Omental fat pad (tissue), 4 donors: ENCODE data around the gene TMEM178A. TPM values are rescaled to one million over a fixed set of nuclear protein-coding genes. Genes with fewer than 3 reads are reported as not detected.

ENCODE experiments used
- ATAC-seq: fragments of 150-250 bp; one replicate; pipeline ENCODE4 v1.9.1; 2016; ENCODE audit warnings: mild to moderate bottlenecking, moderate library complexity; ENCODE audit not compliant: low FRiP score
- DNase-seq: peaks from one replicate; pipeline ENCODE4 v3.0.0-alpha.2; 2019; ENCODE audit warnings: low spot score
- total RNA-seq, 4 donors: library from RNA; depleted of rRNA; stranded (reverse); fragments of >200 nt; gene quantifications; one replicate each; pipeline ENCODE4 v1.1.0, GENCODE V29; 2016
- TF ChIP-seq, protein P1 (sequence below), 3 donors: fragments of 450-650 bp; IDR thresholded peaks; one replicate each; pipeline ENCODE4 v1.5.1; 2016 to 2017; ENCODE audit warnings: antibody characterized with exemption in 3 of 3, mild to moderate bottlenecking in 3 of 3, moderate library complexity in 2 of 3

Gene TMEM178A
- total RNA-seq, 4 donors from 2014 or later: 1.6 to 2.0 (median 1.8) TPM

DNA sequence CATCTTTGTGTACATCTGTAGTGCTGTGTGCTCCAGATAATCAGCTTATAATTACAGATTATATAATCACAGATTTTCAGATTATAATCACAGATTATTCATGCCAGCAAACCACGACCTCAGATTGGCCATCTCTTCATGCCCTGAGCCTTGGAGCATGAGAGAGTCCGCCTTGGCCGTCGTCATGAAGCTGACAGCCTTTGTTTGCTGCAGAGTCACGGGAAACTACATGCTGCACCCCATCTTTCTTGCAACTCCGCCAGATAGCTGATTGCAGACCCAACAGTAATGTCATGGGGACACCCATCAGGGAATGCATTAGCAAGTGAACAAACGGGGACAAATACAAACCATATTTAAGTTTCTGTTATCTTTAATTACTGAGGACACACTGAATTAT is 7.3 kb downstream of the TMEM178A start:
- ATAC-seq (no peak), DNase-seq (no peak)
- TF ChIP-seq, protein P1, sequence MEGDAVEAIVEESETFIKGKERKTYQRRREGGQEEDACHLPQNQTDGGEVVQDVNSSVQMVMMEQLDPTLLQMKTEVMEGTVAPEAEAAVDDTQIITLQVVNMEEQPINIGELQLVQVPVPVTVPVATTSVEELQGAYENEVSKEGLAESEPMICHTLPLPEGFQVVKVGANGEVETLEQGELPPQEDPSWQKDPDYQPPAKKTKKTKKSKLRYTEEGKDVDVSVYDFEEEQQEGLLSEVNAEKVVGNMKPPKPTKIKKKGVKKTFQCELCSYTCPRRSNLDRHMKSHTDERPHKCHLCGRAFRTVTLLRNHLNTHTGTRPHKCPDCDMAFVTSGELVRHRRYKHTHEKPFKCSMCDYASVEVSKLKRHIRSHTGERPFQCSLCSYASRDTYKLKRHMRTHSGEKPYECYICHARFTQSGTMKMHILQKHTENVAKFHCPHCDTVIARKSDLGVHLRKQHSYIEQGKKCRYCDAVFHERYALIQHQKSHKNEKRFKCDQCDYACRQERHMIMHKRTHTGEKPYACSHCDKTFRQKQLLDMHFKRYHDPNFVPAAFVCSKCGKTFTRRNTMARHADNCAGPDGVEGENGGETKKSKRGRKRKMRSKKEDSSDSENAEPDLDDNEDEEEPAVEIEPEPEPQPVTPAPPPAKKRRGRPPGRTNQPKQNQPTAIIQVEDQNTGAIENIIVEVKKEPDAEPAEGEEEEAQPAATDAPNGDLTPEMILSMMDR (IDR thresholded peaks at IDR 0.05): no peak

DNA sequence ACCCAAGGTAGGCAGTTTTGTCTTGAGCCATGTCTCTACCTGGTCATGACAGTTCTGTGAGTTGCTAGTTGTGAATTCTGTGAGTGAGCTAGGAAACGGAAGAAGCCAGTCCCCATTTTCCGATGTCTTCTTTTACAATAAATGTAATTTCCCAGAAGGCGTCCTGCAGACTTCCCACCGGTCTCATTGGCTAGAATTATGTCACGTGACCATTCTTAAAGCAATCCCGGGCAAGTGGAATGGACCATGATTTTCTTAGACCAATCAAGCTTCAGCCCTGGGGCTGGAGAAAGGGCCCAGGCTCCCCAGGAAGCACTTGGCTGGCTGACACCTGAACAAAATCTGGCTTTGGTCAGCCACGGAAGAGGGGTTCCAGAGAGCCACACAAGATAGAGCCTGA is 10.6 kb downstream of the TMEM178A start:
- TF ChIP-seq, protein P1 (IDR thresholded peaks at IDR 0.05): no peak
- DNase-seq: no peak
- no peak for ATAC-seq

DNA sequence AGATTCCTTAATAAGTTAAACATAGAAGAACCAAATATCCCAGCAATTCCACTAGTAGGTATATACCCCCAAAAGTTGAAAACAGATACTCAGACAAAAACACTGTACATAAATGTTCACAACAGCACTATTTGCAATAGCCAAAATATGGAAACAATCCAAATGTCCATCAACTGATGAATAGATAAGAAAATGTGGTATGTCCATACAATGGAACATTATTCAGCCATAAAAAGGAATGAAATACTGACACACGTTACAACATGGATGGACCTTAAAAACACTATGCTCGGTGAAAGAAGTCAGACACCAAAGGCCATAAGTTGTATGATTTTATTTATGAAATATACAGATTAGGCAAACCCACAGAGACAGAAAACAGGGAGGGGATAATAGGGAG is 12.5 kb downstream of the TMEM178A start:
- DNase-seq (no peak), ATAC-seq (no peak)
- TF ChIP-seq, protein P1 (IDR thresholded peaks at IDR 0.05): no peak

DNA sequence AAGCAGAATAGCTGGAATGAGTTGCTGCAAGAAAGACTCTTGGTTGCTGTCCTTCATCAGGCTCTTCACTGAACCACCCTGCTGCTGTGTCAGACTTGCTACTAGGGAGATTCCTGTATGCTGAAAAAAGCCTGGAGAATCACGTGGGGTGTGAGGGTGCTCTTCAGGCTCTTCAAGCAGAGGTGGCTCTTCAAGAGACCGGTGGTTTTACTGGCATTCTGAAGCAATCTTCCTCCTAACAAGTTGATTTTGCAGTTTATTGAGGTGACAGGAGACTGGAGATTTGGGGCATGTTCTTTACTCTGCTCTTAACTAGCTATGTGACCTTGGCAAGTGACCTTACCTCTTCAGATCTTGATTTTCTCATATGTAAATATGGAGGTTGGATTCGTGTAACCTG is 14.1 kb downstream of the TMEM178A start:
- no peak for ATAC-seq
- TF ChIP-seq, protein P1 (IDR thresholded peaks at IDR 0.05): no peak
- DNase-seq: no peak

DNA sequence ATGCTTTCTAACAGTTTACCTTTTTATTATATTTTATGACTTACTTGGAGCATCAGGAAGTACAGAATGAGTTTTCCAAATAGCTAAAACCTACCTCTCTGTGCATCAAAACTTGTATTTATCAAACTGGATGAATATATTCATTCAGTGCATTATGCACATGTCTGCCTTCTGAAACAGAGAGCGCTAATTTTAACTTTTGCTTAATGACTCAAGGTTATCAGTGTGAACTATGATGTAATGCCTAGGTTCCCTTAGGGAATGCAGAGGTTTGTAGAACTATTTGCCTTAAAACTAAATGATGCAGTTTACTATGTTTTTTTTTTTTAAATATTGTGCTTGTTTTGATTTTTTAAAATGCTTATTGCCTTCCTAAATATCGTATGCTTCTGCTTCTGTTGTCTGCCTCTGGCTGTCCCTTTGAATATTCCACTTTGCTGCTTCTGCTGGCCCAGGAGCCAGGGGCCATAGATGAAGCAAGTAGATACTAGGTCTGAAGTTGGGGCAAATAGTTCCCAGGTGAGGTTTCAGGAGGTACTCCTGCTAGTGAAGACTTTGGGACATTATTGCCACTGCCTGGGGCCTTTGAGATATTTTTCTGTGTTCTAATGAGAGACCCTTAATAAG is 16.5 kb downstream of the TMEM178A start:
- no peak for DNase-seq
- no peak for ATAC-seq
- TF ChIP-seq, protein P1 (IDR thresholded peaks at IDR 0.05): no peak

DNA sequence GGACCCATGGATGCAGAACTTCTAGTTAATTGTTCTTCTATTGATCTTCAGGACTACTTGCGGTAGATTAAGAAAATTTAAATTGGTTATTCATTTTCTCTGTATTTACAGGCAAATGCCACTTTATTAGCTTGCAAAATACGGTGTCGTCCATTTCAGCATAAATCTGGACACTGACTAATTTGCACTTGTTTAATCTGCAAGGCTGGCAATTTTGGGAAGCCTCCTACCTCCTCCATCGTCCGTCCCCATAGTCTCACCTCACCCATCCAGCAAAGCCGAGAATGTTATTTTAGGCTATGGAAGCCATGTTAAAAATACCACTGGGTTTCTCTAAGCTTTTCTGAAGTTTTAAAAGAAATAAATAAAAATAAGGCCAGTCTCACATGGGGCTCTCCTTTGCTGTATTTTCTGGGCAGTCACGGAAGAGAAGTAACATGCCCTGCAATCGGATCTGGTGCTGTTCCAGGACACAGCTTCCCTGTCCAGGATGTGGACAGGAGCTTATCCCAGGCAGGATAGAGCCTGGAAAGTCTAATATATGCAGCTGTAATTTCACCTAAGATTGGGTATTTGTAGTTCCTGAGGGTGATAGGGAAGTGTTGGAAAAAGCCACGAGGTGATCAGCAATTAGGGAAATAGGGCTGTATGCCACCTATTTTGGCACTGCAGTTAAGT is 17.4 kb downstream of the TMEM178A start:
- TF ChIP-seq, protein P1 (IDR thresholded peaks at IDR 0.05): no peak
- DNase-seq: no peak
- no peak for ATAC-seq

DNA sequence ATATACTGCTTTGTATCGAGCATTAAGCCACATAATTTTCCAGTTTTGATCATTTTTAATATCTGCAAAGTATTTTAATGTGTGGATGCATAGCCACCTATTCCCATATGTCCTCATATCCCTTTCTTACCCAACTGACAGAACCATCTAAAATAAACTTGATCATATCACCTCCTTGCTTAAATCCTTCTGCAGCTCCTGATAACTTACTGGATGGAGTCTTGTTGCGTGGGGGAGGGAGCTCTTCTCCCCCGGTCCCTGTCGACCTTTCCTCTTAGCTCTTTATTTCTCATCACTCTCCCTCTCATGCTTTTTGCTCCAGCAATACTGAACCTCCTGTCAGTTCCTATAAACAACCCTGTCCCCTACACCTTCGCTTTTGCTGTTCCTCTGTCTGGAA is 18.7 kb downstream of the TMEM178A start:
- DNase-seq (no peak), ATAC-seq (no peak)
- TF ChIP-seq, protein P1 (IDR thresholded peaks at IDR 0.05): no peak
